Esophagus muscularis mucosa (tissue), 4 donors: ENCODE measurements around the gene WBP11.

Source experiments
- CTCF ChIP-seq, 3 experiments: fragments of 200-600 bp in 2 of 3; fragments of 450-650 bp in 1 of 3; sonication (generic) in 2 of 3; IDR thresholded peaks; one replicate each; pipeline ENCODE4 v1.5.1; 2017 to 2019; ENCODE audit warnings: antibody characterized with exemption in 3 of 3, mild to moderate bottlenecking in 2 of 3, moderate library complexity in 1 of 3
- EP300 ChIP-seq: sonication (generic); formaldehyde crosslinking; IDR thresholded peaks from one replicate; pipeline ENCODE4 v1.6.1; 2017; ENCODE audit warnings: antibody characterized with exemption
- POLR2A ChIP-seq: fragments of 450-650 bp; IDR thresholded peaks from one replicate; pipeline ENCODE4 v1.6.1; 2017; ENCODE audit warnings: antibody characterized with exemption, moderate library complexity, mild to moderate bottlenecking, low read depth
- POLR2AphosphoS5 ChIP-seq, 2 donors: sonication (generic); formaldehyde crosslinking; IDR thresholded peaks; one replicate each; pipeline ENCODE4 v1.6.1; 2017; ENCODE audit warnings: antibody characterized with exemption in 2 of 2

DNA sequence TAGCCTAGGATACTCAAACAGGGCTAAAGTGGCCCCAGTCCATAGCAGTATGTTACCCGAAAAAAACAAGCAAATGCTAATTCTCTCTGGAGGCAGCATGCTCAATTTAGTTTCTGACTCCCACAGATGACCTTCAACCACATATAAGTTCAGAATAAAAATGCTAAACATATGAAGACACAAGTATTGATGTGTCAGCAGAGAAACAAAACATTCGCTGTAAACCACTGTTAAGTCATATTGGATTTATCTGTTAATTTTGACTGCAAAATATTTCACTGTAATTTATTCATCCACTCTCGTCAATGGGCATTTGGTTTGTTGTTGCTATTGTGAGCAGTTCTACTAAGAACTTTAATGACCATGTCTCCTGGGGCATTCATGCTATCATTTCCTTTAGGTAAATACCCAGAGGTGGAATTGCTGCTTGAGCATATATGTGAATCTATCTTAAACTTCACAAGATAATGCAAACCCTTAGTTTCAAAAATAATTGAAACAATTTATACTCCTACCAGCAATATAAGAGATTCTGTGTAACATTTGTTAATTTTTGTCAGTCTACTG, 36.5 kb downstream of the WBP11 start:
- no peak for TF ChIP-seq EP300
- no peak for TF ChIP-seq POLR2A
- no peak for TF ChIP-seq CTCF (IDR thresholded peaks at IDR 0.05)
- TF ChIP-seq POLR2AphosphoS5 (IDR thresholded peaks at IDR 0.05), result no peak
